HL-60/S4 treated with retinoic acid at 250 ng/mL for 4 days and 3 days (cell line): ENCODE results near the gene GOLGA6C.
"Not testable (repeated sequence)": the region's sequence is repeated elsewhere in the genome, so short reads cannot be mapped to it uniquely, and the experiment has no call there.

ENCODE experiments used
- in situ Hi-C: fragments of 300-500 bp; cut with MboI; formaldehyde crosslinking; loops from 2 replicates; pipeline ENCODE4 v1.7.0; 2022; ENCODE audit warnings: low sequenced_read_pairs

Gene GOLGA6C

GRCh38 chr15:75225951-75226732 is 32.0 kb upstream of the GOLGA6C start:
- in situ Hi-C loops: no loop called here

DNA sequence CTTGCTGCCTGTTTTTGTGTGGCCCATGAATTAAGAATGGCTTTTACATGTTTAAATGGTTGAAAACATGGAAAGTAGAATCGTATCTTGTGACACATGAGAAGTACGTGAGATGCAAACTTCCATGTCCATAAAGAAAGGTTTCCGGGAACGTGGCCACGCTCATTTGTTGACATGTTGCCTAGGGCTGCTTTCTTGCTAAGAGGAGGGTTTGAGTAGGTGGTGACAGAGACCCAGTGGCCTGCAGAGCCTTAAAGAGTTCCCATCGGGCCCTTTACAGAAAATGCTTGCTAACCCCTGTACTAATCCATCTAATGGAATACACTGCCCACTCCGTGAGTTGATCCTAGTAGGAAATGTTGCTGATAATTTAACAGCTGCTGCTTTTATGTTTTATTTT is 31.0 kb upstream of the GOLGA6C start:
- in situ Hi-C loops: not testable (repeated sequence)

GRCh38 chr15:75227663-75228280 is 30.4 kb upstream of the GOLGA6C start:
- in situ Hi-C loops: no loop called here

DNA sequence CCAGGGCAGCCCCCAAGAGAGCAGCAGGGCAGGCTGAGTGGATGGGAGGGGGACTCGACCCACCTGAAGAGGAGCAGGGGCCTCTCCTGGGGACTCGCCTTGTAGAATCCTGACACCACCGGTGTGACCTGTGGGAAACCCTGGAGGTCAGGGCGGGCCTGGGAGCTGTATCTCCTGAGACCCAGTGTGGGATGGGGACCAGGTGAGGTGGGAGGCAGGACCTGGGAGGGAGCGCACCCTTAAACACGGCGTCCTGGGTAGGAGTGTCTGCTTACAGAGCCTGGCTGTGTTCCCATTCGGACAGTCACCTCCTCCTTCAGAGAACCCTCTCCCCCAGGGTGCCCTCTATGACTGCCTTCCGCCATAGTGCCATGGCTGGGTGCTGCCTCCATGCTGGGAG is 29.3 kb upstream of the GOLGA6C start:
- in situ Hi-C loops: no loop called here

- in situ Hi-C loops: no loop called here
Observed at GRCh38 chr15:75229191-75230015, 28.7 kb upstream of the GOLGA6C start.

DNA sequence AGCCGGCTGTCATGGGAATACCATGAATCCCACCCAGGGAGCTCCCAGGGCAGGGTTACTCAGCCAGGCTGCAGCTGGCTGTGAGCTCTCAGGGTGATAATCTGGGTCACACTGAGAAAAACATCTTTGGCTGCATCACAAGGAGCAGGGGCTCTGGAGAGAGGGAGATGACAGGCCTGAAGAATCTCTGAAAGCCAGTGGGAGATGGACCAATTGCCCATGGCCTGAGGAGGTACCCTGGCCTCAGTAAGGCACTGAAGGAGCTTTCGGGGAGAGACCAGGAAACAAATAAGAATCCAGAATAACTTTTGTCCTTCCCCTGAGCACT is 28.2 kb upstream of the GOLGA6C start:
- in situ Hi-C loops: no loop called here

- in situ Hi-C loops: no loop called here
Observed at GRCh38 chr15:75230551-75231371, 27.4 kb upstream of the GOLGA6C start.

GRCh38 chr15:75231836-75232235 is 26.3 kb upstream of the GOLGA6C start:
- in situ Hi-C loops: no loop called here

DNA sequence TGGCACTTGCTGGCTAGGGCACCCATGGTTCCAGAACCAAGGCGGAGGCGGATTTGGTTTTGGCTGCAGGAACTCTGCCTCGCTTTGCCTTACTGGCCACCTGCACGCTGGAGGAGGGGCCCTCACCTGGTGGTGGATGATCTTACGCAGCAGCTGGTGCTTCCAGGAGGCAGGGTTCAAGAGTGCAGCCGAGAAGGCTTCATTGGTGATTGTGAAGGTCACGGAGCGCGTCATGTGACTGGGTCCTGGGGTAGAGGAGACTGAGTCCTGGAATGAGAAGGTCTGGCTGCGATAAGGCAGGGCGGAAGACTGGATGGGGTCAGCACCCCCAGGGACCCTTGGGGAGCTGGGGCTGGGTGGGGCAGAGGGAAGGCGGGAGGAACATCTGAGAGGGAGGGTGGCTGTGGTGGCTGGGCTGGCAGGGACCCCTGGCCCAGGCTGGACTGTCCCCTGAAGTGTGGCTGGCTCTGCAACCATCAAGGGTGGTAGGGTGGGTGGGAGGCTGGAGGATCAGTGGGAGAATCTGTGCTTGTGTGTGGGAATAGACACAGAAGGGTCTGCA is 25.8 kb upstream of the GOLGA6C start:
- in situ Hi-C loops: no loop called here

GRCh38 chr15:75232826-75233503 is 25.2 kb upstream of the GOLGA6C start:
- in situ Hi-C loops: no loop called here

DNA sequence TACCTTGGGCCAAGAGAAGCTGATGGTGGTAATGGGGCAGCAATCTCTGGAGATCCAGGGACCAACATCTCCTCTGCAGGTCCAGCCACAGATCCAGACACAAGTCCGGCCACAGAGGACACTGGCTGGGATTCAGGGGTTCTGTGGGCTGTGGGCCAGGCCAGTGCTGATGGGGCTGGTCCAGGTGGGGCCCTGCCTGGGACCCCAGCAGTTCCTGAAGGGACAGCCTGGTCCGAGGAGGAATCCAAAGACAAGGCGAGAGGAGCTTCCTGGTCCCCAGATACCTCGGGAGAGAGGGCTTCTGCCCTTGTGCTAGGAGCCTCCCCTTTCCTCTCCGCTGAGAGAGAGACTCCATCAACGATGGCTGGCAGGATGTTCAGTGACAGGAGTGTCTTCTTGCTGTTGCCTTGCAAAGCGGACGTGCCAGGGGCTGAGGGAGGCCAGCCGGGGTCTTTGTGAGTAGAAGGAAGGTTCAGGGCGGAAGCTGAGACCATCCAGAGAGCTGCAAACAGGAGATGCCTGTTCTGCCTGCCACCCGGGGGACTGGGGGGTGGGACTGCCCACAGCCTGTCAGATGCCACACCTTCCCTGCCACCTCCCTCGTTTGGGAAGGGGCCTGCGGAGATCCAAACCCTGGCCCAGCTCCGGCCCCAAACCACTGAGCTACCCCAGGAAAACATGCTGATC is 24.5 kb upstream of the GOLGA6C start:
- in situ Hi-C loops: no loop called here

DNA sequence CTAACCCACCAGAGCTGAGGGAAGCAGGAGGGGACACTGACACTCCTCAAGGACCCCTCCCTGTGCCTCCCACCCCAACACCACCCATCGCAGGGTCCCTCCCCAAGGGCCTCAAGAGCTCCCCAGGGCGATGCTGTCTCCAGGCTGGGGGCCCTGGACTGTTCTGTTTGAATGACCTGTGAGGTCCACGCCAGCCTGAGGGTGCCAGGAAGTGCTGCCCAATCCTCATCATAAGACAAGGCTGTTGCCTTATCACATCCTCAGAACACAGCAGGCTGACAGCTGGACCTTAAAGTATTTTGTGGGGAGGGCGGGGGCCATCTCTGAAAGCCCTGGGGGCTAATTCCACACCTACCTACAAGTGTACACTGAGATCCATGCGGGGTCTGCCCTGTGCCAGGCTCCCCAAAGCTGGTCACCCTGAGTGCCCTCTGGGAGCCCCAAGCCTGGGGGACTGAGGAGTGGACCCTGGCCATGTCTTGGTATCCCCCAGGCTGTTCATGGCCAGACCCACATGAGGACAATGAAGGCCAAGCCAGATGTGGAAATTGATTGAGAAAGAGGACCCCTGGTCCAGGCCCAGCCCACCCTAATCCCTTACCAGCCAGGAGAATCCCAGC is 23.8 kb upstream of the GOLGA6C start:
- in situ Hi-C loops: no loop called here

GRCh38 chr15:75235051-75235673 is 23.0 kb upstream of the GOLGA6C start:
- in situ Hi-C loops: no loop called here

DNA sequence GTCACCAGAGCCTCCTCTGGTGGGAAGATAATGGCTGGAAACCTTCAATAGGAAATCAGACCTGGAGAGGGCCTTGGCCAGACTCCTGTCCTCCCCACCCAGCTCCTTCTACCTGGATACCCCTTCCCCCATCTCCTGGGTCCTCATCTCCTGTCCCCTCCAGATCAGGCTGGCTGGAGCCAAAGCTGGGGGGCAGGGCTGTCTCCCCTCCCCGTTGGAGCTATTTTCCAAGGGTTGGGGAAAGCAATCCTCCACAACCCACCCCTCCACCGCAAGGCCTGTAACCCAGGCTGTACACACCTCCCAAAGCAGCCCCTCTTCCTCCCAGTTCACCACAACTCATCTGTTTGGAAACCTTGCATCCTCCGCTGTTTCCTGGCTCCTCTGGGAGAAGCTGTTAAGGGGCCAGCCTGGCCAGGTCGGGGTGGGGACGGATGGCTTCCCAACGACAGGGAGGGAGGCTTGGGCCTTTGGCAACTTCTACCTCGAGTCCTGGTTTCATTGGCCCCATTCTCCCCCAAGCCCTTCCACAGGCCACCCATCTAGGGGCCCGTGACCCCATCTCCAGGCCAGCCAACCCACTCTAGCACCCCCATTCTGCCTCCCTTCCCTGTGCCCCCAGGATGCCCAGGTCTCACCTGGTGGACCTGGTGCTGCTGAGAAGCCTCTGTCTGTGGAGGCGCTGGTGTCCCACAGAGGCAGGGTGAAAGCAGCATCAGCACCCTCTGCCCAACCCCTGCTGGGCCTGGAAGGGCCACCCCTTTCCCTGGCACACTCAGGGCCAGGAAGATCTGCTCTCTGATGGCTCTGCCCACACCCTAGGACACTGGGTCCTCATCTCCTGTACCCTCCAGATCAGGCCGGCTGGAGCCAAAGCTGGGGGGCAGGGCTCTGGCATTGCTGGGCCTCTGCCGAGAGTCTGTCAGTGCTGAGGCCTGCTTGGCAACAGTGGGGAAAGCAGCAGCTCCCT is 22.1 kb upstream of the GOLGA6C start:
- in situ Hi-C loops: no loop called here

DNA sequence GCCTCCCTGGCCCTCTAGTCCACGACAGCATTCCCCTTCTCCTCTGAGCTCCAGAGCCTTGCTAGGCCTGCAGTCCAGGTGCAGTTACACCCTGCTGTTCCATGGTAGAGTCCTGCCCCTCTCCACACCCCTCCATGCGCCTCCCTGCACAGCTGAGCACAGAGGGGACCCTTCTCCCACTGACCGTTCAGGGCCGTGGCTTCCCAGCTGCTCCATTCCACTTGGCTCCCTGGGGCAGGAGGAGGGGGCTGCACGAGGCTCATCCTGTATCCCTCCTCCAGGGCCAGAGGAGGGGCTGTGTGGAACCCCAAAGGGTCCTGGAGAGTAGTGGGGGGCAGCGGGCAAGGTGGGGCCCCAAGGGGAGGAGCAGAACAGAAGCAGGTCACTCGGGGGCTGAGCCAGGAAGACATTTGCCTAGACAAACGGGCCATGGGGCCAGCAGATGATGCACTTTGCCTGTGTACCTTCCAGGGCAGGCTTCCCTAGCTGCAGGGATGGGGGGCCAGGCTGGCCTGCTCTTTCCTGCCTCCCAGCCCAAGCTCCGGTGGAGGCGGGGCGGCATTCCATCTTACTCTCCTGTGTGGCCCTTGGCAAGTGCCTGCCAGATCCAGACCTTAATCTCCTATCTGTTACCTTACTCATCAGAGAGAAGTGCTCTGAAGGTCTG is 20.7 kb upstream of the GOLGA6C start:
- in situ Hi-C loops: no loop called here

- in situ Hi-C loops: no loop called here
Observed at GRCh38 chr15:75238150-75238549, 20.0 kb upstream of the GOLGA6C start.

GRCh38 chr15:75245741-75246140 is 12.4 kb upstream of the GOLGA6C start:
- in situ Hi-C loops: not testable (repeated sequence)
